ENCODE measurements around the gene PCDHGB7.
"Not testable (repeated sequence)": the region's sequence is repeated elsewhere in the genome, so short reads cannot be mapped to it uniquely, and the experiment has no call there.

Gene PCDHGB7

GRCh38 chr5:141417494-141418172 is at the start of gene PCDHGB7:
Gene PCDHGB7 (plus strand): TSS chr5:141417677. CDS start chr5:141417860, 183 bp downstream.
- not testable (repeated sequence) for DNase-seq

- peak in 1 of 4 experiments; percentile 7 for DNase-seq
These were observed 47.3 kb upstream of the PCDHGB7 start, which contains the start of gene PCDHGB3 for GRCh38 chr5:141369994-141370848. Gene PCDHGB3 (plus strand): TSS chr5:141370242. CDS start chr5:141370395, 153 bp downstream.

GRCh38 chr5:141371572-141372475 is 45.7 kb upstream of the PCDHGB7 start:
- DNase-seq, result no peak

- no peak for DNase-seq
These were observed 43.7 kb upstream of the PCDHGB7 start, which contains the start of gene PCDHGA6 for GRCh38 chr5:141373673-141374317. Gene PCDHGA6 (plus strand): TSS chr5:141373891. CDS start chr5:141374084, 193 bp downstream.

- no peak for DNase-seq
These were observed 42.9 kb upstream of the PCDHGB7 start for GRCh38 chr5:141374627-141375026.

- not testable (repeated sequence) for DNase-seq
These were observed 41.9 kb upstream of the PCDHGB7 start for GRCh38 chr5:141375444-141376155.

GRCh38 chr5:141382469-141383294 is 34.8 kb upstream of the PCDHGB7 start, which contains the start of gene PCDHGA7:
Gene PCDHGA7 (plus strand): TSS chr5:141382742. CDS start chr5:141382900, 158 bp downstream.
- no peak for DNase-seq

- DNase-seq, result no peak
These were observed 34.1 kb upstream of the PCDHGB7 start for GRCh38 chr5:141383345-141383744.

- no peak for DNase-seq
These were observed 32.8 kb upstream of the PCDHGB7 start for GRCh38 chr5:141384471-141385267.

- DNase-seq, result not testable (repeated sequence)
These were observed 29.7 kb upstream of the PCDHGB7 start, which contains the start of gene PCDHGB4 for GRCh38 chr5:141387557-141388311. Gene PCDHGB4 (plus strand): TSS chr5:141387698. CDS start chr5:141387885, 187 bp downstream.

- DNase-seq, result no peak
These were observed 28.8 kb upstream of the PCDHGB7 start for GRCh38 chr5:141388661-141389060.

GRCh38 chr5:141389153-141390042 is 28.1 kb upstream of the PCDHGB7 start:
- no peak for DNase-seq

GRCh38 chr5:141392429-141393198 is 24.9 kb upstream of the PCDHGB7 start, which contains the start of gene PCDHGA8:
Gene PCDHGA8 (plus strand): TSS chr5:141392633. CDS start chr5:141392814, 181 bp downstream.
- DNase-seq, result no peak

GRCh38 chr5:141393267-141393666 is 24.2 kb upstream of the PCDHGB7 start:
- no peak for DNase-seq

- not testable (repeated sequence) for DNase-seq
These were observed 22.9 kb upstream of the PCDHGB7 start for GRCh38 chr5:141394401-141395187.

Measured in activated naive CD4-positive, alpha-beta T cell (primary cell).